ENCODE measurements around the gene GNAQ. TPM values are rescaled to one million over a fixed set of nuclear protein-coding genes. Genes with fewer than 3 reads are reported as not detected.
A peak's percentile ranks its signal among the peaks of the same experiment; 100 is the strongest.
"Not testable (repeated sequence)": the region's sequence is repeated elsewhere in the genome, so short reads cannot be mapped to it uniquely, and the experiment has no call there.

Gene GNAQ
- total RNA-seq, 1 donor from 2014 or later: 16.2 TPM

DNA sequence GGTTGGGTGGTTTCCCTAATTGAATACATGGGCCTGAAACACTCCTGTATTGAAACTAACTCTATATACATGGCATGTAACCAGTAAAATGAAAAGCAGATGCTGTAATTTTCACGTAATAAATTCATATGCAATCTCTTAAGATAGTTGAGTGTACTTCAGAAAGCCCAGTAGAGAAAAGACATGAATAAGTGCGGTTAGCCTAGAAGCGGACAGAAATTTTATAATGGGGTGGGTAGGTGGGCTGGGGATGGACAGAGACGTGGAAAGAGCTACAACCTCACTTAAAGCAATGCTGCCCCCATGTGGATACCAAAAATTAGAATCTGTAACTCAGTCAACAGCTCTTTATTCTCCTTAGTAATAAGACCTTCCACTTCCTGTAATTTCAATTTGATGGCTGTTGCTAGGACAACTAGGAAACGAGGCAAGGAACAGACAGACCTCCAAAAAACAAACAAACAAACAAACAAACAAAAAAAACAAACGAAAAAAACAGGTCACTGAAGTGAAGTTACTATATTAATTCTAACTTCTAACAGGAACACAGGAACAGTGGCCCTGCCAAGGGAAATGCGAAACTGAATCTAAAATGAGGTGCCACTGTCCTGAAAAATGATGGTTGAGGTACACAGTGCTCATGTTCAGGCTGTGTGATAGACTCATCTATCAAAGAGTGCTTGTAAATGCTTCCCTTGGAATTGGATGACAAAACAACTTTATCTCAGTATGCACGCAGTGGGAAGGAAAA is 280.1 kb downstream of the GNAQ start:
- ATAC-seq: peak; percentile 87
- DNase-seq (ENCODE audit: low spot score): no peak

GRCh38 chr9:77750981-77751340 is 280.6 kb downstream of the GNAQ start:
- no peak for DNase-seq (ENCODE audit: low spot score)
- no peak for ATAC-seq

GRCh38 chr9:77750284-77750683 is 281.3 kb downstream of the GNAQ start:
- no peak for ATAC-seq

DNA sequence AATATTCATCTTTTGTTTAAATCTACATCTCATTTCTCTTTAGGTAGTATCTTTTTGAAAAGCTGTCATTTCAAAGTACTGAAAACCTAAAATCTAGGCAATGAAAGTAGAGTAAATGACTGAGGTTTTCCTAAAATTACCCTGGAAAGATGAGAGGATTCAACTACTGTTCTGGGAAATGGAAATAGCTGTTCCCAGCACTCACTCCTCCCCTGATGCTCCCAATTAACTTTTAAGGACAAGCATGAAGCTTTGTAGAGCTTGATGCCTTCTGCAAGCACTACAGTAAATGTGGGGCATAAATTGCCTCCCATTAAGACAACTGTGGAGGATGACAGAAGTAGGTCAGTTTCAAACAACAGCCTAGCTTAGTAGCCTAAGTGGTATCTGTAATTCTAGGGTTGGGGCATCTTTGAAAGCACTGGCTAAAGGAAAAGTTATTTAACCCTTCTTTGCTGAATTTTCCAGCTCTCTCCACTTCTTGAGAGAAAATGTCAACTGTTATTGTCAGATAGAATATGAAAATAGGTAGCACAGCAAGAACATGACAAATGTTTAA is 283.3 kb downstream of the GNAQ start:
- DNase-seq (ENCODE audit: low spot score): no peak
- no peak for ATAC-seq

More at GRCh38 chr9:77750284-77750683, 281.3 kb downstream of the GNAQ start:
- DNase-seq (ENCODE audit: low spot score): no peak

DNA sequence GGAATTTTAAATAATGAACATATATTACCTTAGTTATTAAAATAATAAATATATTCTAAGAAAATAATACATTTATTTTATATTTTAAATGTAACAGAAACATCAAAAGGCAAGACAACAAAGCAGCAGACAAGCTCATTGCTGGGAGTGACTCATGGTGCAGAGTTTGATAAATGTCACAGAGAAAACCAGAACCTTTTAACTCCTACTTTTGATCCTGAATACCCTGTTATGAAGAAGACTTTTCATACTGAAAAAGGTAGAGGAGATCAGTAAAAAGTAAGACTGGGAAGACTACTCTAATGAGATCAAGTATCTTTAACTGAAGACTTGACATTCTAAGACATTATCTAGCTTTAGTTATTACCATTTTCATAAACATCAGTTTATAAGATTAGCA is 284.4 kb downstream of the GNAQ start:
- DNase-seq (ENCODE audit: low spot score): no peak
- ATAC-seq: no peak

GRCh38 chr9:77744841-77745430 is 286.7 kb downstream of the GNAQ start:
- ATAC-seq (no peak), DNase-seq (ENCODE audit: low spot score) (no peak)

GRCh38 chr9:77743386-77743785 is 288.2 kb downstream of the GNAQ start:
- no peak for DNase-seq (ENCODE audit: low spot score)
- ATAC-seq: no peak

GRCh38 chr9:77738932-77739331 is 292.7 kb downstream of the GNAQ start:
- ATAC-seq: no peak

GRCh38 chr9:77735494-77735893 is 296.1 kb downstream of the GNAQ start:
- no peak for DNase-seq (ENCODE audit: low spot score)
- peak; percentile 49 for ATAC-seq

More at GRCh38 chr9:77738932-77739331, 292.7 kb downstream of the GNAQ start:
- DNase-seq (ENCODE audit: low spot score): no peak

DNA sequence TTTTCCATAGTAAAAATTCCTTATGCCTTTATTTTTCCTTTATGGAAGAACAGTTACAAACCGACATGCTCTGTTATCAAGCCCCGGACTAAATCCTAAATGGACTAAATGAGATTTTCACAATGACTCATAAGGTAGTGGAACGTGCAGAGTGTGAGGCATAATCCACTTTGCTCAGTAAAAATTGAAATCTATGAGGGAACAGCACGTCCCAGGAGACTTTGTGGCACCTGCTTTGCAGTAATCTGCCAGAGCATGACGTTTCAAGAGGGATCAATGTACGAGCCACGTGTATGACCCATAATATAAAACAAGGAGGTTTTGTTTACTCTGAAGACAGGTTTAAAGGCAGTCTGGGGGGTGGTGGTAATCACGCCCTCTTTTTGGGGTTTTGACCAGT is 299.7 kb downstream of the GNAQ start:
- peak; percentile 57 for ATAC-seq
- DNase-seq (ENCODE audit: low spot score): no peak

DNA sequence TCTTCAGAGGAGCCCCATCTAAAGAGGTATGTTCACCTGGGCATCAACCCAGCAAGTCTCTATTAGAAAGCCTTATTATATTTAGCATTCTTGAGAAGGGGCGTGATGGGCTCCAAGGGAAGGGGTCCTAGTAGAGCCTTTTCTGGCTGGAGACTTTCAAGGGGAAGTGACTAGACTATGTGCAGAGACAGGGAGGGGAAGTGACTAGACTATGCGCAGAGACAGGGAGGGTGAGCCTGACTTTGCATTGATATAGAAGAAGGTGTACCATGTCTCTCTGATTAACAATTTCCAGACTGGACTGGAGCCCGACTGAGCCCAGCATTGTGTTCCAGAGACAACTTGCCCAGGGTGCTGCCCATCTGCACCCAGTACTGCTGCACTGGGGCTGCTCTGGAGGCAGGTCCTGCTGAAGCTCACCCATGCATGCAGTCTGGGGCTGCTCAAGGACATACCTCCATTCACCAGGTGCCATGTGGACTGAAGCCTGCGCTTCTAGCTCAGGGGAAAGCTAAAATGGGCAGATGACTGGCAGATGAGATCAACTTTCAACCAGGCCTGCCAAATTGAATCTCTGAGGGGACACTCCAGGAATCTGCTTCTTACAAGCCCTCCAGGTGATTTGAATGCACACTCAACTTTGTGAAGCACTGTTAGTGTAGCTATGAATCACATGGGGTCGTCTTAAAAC is 300.5 kb downstream of the GNAQ start:
- peak; percentile 14 for ATAC-seq
- DNase-seq (ENCODE audit: low spot score): no peak

DNA sequence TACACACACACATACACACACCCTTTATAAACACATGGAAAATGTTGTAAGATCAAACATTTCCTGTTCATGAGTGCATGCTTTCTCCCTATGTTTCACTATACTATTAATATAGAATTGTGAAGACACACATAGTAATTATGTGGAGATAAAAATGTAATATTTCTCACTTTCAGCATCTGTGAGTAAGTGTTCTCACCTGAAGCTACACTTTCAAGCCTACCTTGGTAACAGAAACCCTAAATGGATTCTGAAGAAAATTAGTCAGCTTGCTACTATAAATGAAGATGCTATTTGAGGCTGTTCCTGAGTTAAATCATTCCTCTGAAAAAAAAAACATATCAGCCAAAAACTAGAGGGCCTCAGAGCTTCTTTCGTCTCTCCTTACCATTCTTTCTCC is 302.4 kb downstream of the GNAQ start:
- no peak for DNase-seq (ENCODE audit: low spot score)
- ATAC-seq: no peak

GRCh38 chr9:77726814-77727213 is 304.8 kb downstream of the GNAQ start:
- DNase-seq (ENCODE audit: low spot score) (no peak), ATAC-seq (no peak)

GRCh38 chr9:77726289-77726688 is 305.3 kb downstream of the GNAQ start:
- ATAC-seq: no peak
- no peak for DNase-seq (ENCODE audit: low spot score)

DNA sequence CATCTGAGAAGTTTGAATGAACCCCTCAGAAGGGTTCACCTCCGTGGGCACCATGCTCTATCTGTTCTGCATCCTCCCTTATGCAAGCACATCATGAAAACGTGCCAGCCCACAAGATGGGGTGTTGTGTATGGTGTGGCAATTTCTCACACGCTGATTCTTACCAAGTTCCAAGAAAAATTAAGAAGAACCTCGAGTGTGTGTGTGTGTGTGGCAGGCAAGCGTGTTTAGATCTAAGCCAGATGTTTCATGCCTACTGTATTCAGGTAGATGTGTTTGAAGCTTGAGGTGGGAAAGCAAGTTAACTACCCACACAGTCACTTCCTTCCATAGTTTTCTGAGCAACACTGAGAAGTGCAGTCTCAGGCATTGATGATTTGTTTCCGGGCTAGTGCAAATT is 305.8 kb downstream of the GNAQ start:
- ATAC-seq (no peak), DNase-seq (ENCODE audit: low spot score) (no peak)

GRCh38 chr9:77725046-77725694 is 306.4 kb downstream of the GNAQ start:
- ATAC-seq (no peak), DNase-seq (ENCODE audit: low spot score) (no peak)

GRCh38 chr9:77721156-77721555 is 310.5 kb downstream of the GNAQ start:
- ATAC-seq; DNase-seq (ENCODE audit: low spot score): not testable (repeated sequence)

DNA sequence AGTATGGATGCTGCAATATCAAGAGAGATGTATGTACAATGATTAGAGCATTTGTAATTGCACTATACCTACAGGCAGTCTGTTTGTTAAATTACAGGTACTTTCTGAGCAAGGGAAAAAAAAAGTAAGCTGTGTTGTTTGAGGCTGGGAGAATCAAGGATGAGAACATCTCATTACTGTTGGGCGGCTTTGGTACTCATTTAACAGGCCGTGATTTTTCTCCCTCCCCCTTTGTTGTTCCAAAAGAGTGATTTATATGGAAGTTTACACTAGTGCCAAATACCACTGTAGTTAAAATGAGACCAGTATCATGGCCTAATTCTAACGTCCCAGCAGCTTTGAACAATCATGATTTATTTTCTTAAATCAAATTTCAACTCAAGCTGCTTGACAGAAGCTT is 312.3 kb downstream of the GNAQ start:
- DNase-seq (ENCODE audit: low spot score) (no peak), ATAC-seq (no peak)

GRCh38 chr9:77718298-77718640 is 313.3 kb downstream of the GNAQ start:
- DNase-seq (ENCODE audit: low spot score); ATAC-seq: not testable (repeated sequence)

GRCh38 chr9:77717608-77718297 is 313.9 kb downstream of the GNAQ start:
- not testable (repeated sequence) for ATAC-seq; DNase-seq (ENCODE audit: low spot score)

- ATAC-seq (no peak), DNase-seq (ENCODE audit: low spot score) (no peak)
Observed at GRCh38 chr9:77714077-77714549, 317.5 kb downstream of the GNAQ start.

Data from left lobe of liver (tissue), 2 donors.